Left ventricle myocardium superior (tissue), 1 donor: ENCODE measurements around the gene XRRA1. TPM values are rescaled to one million over a fixed set of nuclear protein-coding genes. Genes with fewer than 3 reads are reported as not detected.
A peak's percentile ranks its signal among the peaks of the same experiment; 100 is the strongest.
"Not testable (repeated sequence)": the region's sequence is repeated elsewhere in the genome, so short reads cannot be mapped to it uniquely, and the experiment has no call there.

Source experiments
- ATAC-seq: fragments of 200-7000 bp; cut with Tn5 transposase; one replicate; pipeline ENCODE4 v1.9.1; 2020; ENCODE audit warnings: mild to moderate bottlenecking, moderate library complexity
- DNase-seq: peaks from one replicate; pipeline ENCODE4 v3.0.0-alpha.2; 2020
- intact Hi-C: fragments of 100-400 bp; cut with micrococcal nuclease; formaldehyde crosslinking; loops from one replicate; pipeline ENCODE4 v1.11.0; 2022
- total RNA-seq: library from RNA; stranded (reverse); fragmentation: NEBNext Ultra II Directional; extraction: Animal tissue kit (Norgen Biotek cat#: 25700); gene quantifications from one replicate; pipeline ENCODE4 v1.2.1, GENCODE V29; 2021
- donor health status: DM: no; HTN: yes; CAD: no; lungs with severe emphysema.

The XRRA1 gene
- total RNA-seq, 1 donor from 2014 or later, result 7.3 TPM

- ATAC-seq (no peak), DNase-seq (no peak)
- intact Hi-C loops, result no loop called here
Measured at GRCh38 chr11:74845978-74846517, 102.8 kb downstream of the XRRA1 start.

- ATAC-seq (peak; percentile 71), DNase-seq (no peak)
- intact Hi-C loops, result no loop called here
Measured at GRCh38 chr11:74844865-74845264, 104.0 kb downstream of the XRRA1 start.

GRCh38 chr11:74844072-74844471 is 104.8 kb downstream of the XRRA1 start:
- intact Hi-C loops, result no loop called here
- DNase-seq (no peak), ATAC-seq (no peak)

- ATAC-seq, result no peak
- intact Hi-C loops, result no loop called here
- DNase-seq, result no peak
Measured at GRCh38 chr11:74842967-74843366, 105.9 kb downstream of the XRRA1 start.

GRCh38 chr11:74840486-74840885 is 108.4 kb downstream of the XRRA1 start:
- intact Hi-C loops, result no loop called here
- ATAC-seq, result no peak

GRCh38 chr11:74839971-74840370 is 108.9 kb downstream of the XRRA1 start:
- DNase-seq (no peak), ATAC-seq (no peak)
- intact Hi-C loops, result no loop called here

More at GRCh38 chr11:74840486-74840885, 108.4 kb downstream of the XRRA1 start:
- no peak for DNase-seq

GRCh38 chr11:74839446-74839845 is 109.4 kb downstream of the XRRA1 start:
- intact Hi-C loops, result no loop called here
- ATAC-seq (no peak), DNase-seq (no peak)

- intact Hi-C loops, result no loop called here
- ATAC-seq (no peak), DNase-seq (no peak)
Measured at GRCh38 chr11:74838188-74838587, 110.7 kb downstream of the XRRA1 start.

- ATAC-seq (no peak), DNase-seq (no peak)
- intact Hi-C loops, result no loop called here
Measured at GRCh38 chr11:74837191-74837590, 111.7 kb downstream of the XRRA1 start.

- ATAC-seq (no peak), DNase-seq (no peak)
- intact Hi-C loops, result no loop called here
Measured at GRCh38 chr11:74826901-74827300, 122.0 kb downstream of the XRRA1 start.

GRCh38 chr11:74825596-74825995 is 123.3 kb downstream of the XRRA1 start:
- DNase-seq, intact Hi-C loops, ATAC-seq: not testable (repeated sequence)

GRCh38 chr11:74824285-74824982 is 124.5 kb downstream of the XRRA1 start:
- ATAC-seq, result no peak
- DNase-seq, result no peak

GRCh38 chr11:74822170-74822569 is 126.7 kb downstream of the XRRA1 start:
- DNase-seq, result no peak
- intact Hi-C loops, result no loop called here

More at GRCh38 chr11:74824285-74824982, 124.5 kb downstream of the XRRA1 start:
- intact Hi-C loops, result no loop called here

GRCh38 chr11:74820763-74821162 is 128.1 kb downstream of the XRRA1 start:
- DNase-seq (no peak), ATAC-seq (peak; percentile 11)
- intact Hi-C loops, result no loop called here

More at GRCh38 chr11:74822170-74822569, 126.7 kb downstream of the XRRA1 start:
- peak; percentile 86 for ATAC-seq

GRCh38 chr11:74819400-74819799 is 129.5 kb downstream of the XRRA1 start:
- intact Hi-C loops, result no loop called here
- ATAC-seq (no peak), DNase-seq (no peak)

GRCh38 chr11:74818283-74818946 is 130.5 kb downstream of the XRRA1 start:
- DNase-seq, result no peak
- no peak for ATAC-seq
- intact Hi-C loops, result no loop called here

GRCh38 chr11:74816664-74817063 is 132.2 kb downstream of the XRRA1 start:
- no peak for ATAC-seq
- no peak for DNase-seq
- intact Hi-C loops, result no loop called here

- ATAC-seq (no peak), DNase-seq (no peak)
- intact Hi-C loops, result no loop called here
Measured at GRCh38 chr11:74815966-74816365, 132.9 kb downstream of the XRRA1 start.

GRCh38 chr11:74809801-74810200 is 139.1 kb downstream of the XRRA1 start:
- intact Hi-C loops, result no loop called here
- no peak for ATAC-seq
- DNase-seq, result no peak

GRCh38 chr11:74806267-74806666 is 142.6 kb downstream of the XRRA1 start:
- peak; percentile 85 for ATAC-seq
- intact Hi-C loops, result no loop called here
- no peak for DNase-seq
